Panc1 (cell line): ENCODE measurements around the gene KRTAP5-3. TPM values are rescaled to one million over a fixed set of nuclear protein-coding genes. Genes with fewer than 3 reads are reported as not detected.

Experiments used
- ATAC-seq: fragments of 200-7000 bp; cut with Tn5 transposase; 2 replicates; pipeline ENCODE4 v1.9.1; 2020; ENCODE audit warnings: mild to moderate bottlenecking, moderate library complexity
- BruUV-seq: library from RNA; stranded (reverse); fragments of 400-500 nt; replicated peaks from 2 replicates; lab custom pipeline; 2021; lab: Mats Ljungman, UMichigan
- CTCF ChIA-PET: fragments of 300-600 bp; sonication (Branson Sonifier 250); formaldehyde crosslinking; loops from one replicate; lab custom pipeline; 2022; ENCODE audit warnings: antibody characterized with exemption; lab: Charles Lee
- POLR2A ChIA-PET: fragments of 300-600 bp; sonication (Branson Sonifier 250); formaldehyde crosslinking; loops from one replicate; lab custom pipeline; 2022; ENCODE audit warnings: antibody characterized with exemption; lab: Charles Lee
- DNase-seq: peaks from one replicate; pipeline ENCODE4 v3.0.0-alpha.2; 2010; ENCODE audit warnings: low read depth, low spot score
- H3K27ac ChIP-seq: 2 replicates; pipeline ENCODE4 v1.5.1; 2011; ENCODE audit warnings: mild to moderate bottlenecking, low read length, inconsistent platforms
- H3K27me3 ChIP-seq: fragments of 200-500 bp; sonication (Bioruptor generic); 2 replicates; pipeline ENCODE4 v1.6.0; 2014; ENCODE audit warnings: low read length, inconsistent platforms; ENCODE audit not compliant: control insufficient read depth, insufficient read depth
- H3K36me3 ChIP-seq: fragments of 200-500 bp; sonication (Bioruptor generic); 2 replicates; pipeline ENCODE4 v1.5.1; 2014; ENCODE audit warnings: inconsistent platforms, mild to moderate bottlenecking, low read length, moderate library complexity; ENCODE audit not compliant: control insufficient read depth, insufficient read depth
- H3K4me1 ChIP-seq: 2 replicates; pipeline ENCODE4 v1.5.1; 2011; ENCODE audit warnings: inconsistent platforms, mild to moderate bottlenecking, low read length, moderate library complexity; ENCODE audit not compliant: control insufficient read depth, insufficient read depth
- H3K4me3 ChIP-seq, 2 experiments: 2 replicates each; pipeline ENCODE4 v1.5.1; 2011 to 2012; ENCODE audit warnings: low read depth in 2 of 2, low read length in 2 of 2, mild to moderate bottlenecking in 2 of 2, inconsistent platforms in 1 of 2, moderate library complexity in 1 of 2
- H3K9me3 ChIP-seq: fragments of 200-500 bp; sonication (Bioruptor generic); 2 replicates; pipeline ENCODE4 v1.5.1; 2014; ENCODE audit warnings: low read depth, mild to moderate bottlenecking, inconsistent platforms, low read length, moderate library complexity; ENCODE audit not compliant: control insufficient read depth, insufficient read depth
- POLR2AphosphoS5 ChIP-seq: IDR thresholded peaks from 2 replicates; pipeline ENCODE4 v1.6.1; 2012; ENCODE audit warnings: mild to moderate bottlenecking, low read depth, low read length, moderate library complexity
- SIN3A ChIP-seq: IDR thresholded peaks from 2 replicates; pipeline ENCODE4 v1.6.1; 2012; ENCODE audit warnings: low read depth, mild to moderate bottlenecking, low read length, moderate library complexity, borderline replicate concordance; ENCODE audit not compliant: insufficient read depth
- TCF7L2 ChIP-seq: IDR thresholded peaks from 2 replicates; pipeline ENCODE4 v1.6.1; 2011; ENCODE audit warnings: mild to moderate bottlenecking, low read depth, low read length, inconsistent platforms
- in situ Hi-C: cut with HindIII; loops from 2 replicates; pipeline ENCODE4 v1.10.0; 2016; ENCODE audit warnings: low sequenced_read_pairs, low pct_unique_long_range_greater_than_20kb
- intact Hi-C: fragments of 100-400 bp; cut with micrococcal nuclease; formaldehyde crosslinking; loops from one replicate; pipeline ENCODE4 v1.10.0; 2022; ENCODE audit not compliant: unreplicated experiment
- total RNA-seq: library from RNA; stranded (reverse); gene quantifications from one replicate; pipeline ENCODE4 v1.2.1, GENCODE V29; 2021; ENCODE audit not compliant: unreplicated experiment
- TF ChIP-seq, protein P1 (sequence below), 2 experiments: IDR thresholded peaks; 2 replicates each; pipeline ENCODE4 v1.6.1; 2011 to 2012; ENCODE audit warnings: low read depth in 2 of 2, control low read depth in 1 of 2, low read length in 1 of 2, mild to moderate bottlenecking in 1 of 2, moderate library complexity in 1 of 2; ENCODE audit not compliant: insufficient read depth in 1 of 2
- TF ChIP-seq, protein P2 (sequence below): fragments of 450-650 bp; IDR thresholded peaks from 2 replicates; pipeline ENCODE4 v1.5.1; 2017; ENCODE audit warnings: mild to moderate bottlenecking

Gene KRTAP5-3
- total RNA-seq, 1 experiment from 2014 or later, result not detected

DNA sequence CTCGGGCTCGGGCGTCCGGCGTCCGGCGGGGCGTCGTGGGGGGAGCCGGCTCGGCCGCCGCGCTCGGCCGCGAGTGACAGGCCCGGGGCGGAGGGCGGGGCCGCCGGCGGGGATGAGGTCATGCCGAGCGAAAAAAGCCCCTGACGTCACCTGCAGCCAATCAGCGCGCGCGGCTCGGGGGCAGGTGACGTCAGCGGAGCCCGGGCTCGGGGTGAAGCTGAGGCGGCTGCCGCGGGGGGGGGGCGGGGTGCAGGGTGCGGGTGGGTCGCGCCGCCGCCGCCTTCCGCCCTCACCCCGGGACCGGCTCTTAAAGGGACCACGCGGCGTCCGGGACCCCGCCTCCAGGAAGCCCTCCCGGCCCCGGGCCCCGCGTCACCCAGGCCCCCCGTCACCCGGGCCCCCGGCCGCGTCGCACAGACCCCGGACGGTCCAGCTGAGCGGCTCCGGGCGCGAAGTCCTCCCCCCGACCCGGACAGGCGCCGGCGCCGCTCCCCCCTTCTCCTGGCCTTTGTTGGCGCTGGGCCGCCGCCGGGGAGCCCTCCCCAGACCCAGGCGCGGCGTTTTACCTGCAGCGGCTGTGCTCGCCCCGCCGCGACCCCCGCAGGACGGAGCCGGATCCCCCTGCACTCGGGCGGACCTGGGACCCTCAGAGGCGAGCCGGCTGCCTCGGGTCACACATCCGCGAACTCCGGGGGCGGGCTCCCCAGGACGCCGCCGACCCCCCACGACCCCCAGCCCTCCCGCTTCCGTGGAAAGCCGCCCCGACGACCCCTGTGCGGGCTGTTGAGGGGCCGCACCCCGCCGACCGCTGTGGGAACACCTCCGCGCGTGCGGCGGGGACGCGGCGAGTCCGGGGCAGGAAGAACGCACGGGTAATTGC is 35.8 kb downstream of the KRTAP5-3 start, which contains the start of gene DUSP8:
Gene DUSP8, minus strand, starts transcription at position 75 of the 880 bp plus-strand sequence. CDS start 6,445 bp downstream, outside the sequence.
- TF ChIP-seq, protein P1, sequence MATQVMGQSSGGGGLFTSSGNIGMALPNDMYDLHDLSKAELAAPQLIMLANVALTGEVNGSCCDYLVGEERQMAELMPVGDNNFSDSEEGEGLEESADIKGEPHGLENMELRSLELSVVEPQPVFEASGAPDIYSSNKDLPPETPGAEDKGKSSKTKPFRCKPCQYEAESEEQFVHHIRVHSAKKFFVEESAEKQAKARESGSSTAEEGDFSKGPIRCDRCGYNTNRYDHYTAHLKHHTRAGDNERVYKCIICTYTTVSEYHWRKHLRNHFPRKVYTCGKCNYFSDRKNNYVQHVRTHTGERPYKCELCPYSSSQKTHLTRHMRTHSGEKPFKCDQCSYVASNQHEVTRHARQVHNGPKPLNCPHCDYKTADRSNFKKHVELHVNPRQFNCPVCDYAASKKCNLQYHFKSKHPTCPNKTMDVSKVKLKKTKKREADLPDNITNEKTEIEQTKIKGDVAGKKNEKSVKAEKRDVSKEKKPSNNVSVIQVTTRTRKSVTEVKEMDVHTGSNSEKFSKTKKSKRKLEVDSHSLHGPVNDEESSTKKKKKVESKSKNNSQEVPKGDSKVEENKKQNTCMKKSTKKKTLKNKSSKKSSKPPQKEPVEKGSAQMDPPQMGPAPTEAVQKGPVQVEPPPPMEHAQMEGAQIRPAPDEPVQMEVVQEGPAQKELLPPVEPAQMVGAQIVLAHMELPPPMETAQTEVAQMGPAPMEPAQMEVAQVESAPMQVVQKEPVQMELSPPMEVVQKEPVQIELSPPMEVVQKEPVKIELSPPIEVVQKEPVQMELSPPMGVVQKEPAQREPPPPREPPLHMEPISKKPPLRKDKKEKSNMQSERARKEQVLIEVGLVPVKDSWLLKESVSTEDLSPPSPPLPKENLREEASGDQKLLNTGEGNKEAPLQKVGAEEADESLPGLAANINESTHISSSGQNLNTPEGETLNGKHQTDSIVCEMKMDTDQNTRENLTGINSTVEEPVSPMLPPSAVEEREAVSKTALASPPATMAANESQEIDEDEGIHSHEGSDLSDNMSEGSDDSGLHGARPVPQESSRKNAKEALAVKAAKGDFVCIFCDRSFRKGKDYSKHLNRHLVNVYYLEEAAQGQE (IDR thresholded peaks at IDR 0.05; ENCODE audit: insufficient read depth in 1 of 2, low read depth in 2 of 2, low read length in 1 of 2), result no peak
- TF ChIP-seq, protein P2, sequence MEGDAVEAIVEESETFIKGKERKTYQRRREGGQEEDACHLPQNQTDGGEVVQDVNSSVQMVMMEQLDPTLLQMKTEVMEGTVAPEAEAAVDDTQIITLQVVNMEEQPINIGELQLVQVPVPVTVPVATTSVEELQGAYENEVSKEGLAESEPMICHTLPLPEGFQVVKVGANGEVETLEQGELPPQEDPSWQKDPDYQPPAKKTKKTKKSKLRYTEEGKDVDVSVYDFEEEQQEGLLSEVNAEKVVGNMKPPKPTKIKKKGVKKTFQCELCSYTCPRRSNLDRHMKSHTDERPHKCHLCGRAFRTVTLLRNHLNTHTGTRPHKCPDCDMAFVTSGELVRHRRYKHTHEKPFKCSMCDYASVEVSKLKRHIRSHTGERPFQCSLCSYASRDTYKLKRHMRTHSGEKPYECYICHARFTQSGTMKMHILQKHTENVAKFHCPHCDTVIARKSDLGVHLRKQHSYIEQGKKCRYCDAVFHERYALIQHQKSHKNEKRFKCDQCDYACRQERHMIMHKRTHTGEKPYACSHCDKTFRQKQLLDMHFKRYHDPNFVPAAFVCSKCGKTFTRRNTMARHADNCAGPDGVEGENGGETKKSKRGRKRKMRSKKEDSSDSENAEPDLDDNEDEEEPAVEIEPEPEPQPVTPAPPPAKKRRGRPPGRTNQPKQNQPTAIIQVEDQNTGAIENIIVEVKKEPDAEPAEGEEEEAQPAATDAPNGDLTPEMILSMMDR, result no peak
- TF ChIP-seq TCF7L2, result no peak
- no peak for TF ChIP-seq POLR2AphosphoS5
- TF ChIP-seq SIN3A, result no peak
- POLR2A ChIA-PET, result no interaction called here
- intact Hi-C loops, result no loop called here
- DNase-seq, result no peak
- Histone ChIP-seq H3K27me3 (no peaks in the 10 kb centered on the region; the same call in 1 of the 2 replicates), H3K36me3 (no peaks in the 10 kb centered on the region), H3K27ac (no peak within 1 kb of the TSS), H3K4me3 (peak within 1 kb of the TSS; percentile 41 to 59), H3K9me3 (no peaks in the 10 kb centered on the region), H3K4me1 (peaks cover 21% of the 10 kb centered on the region)
- CTCF ChIA-PET, result interaction anchor here (0.6 to 3.2 kb wide), 3 partner anchors 13 to 26 kb away, joined by 3 to 95 read pairs (median 5); no protein-coding TSS in a partner anchor
- BruUV-seq, result no TSS peak
- in situ Hi-C loops, result no loop called here
- ATAC-seq, result peak; percentile 65

DNA sequence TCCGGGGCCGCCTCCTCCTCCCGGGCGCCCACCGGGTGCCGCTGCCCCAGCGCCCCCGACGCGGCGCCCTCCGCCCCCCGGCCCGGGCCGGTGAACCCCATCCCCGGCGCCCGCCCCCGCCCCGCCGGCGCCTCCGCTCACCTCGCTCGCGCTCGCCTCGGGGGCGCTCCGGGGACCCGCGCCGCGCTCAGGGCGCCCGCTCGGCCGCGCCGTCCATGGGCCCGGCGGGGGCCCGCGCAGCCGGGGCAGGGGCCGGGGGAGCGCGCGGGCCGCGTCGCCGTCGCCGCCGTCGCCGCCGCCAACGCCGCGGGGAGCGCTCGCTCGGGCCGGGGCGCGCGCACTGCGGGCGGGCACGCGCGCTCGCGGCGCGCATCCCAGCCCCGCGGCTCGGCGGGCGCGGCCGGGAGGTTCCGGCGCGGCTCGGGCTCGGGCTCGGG is 36.5 kb downstream of the KRTAP5-3 start:
- BruUV-seq, result no TSS peak
- peak overlapping the region; percentile 40 to 56; a peak in 3 of 4 replicates for H3K4me3 ChIP-seq
- peaks cover 21% of the 10 kb centered on the region for H3K4me1 ChIP-seq
- no peaks in the 10 kb centered on the region for H3K9me3 ChIP-seq
- no peaks in the 10 kb centered on the region; the same call in 1 of the 2 replicates for H3K27me3 ChIP-seq
- TF ChIP-seq POLR2AphosphoS5, result no peak
- TF ChIP-seq SIN3A, result no peak
- TF ChIP-seq, protein P2, result no peak
- TF ChIP-seq, protein P1 (IDR thresholded peaks at IDR 0.05; ENCODE audit: insufficient read depth in 1 of 2, low read depth in 2 of 2, low read length in 1 of 2), result no peak
- no peak for TF ChIP-seq TCF7L2
- intact Hi-C loops (no loop called here), in situ Hi-C loops (no loop called here)
- ChIA-PET CTCF (interaction anchor here (0.6 to 0.7 kb wide), 2 partner anchors 12 to 25 kb away, joined by 3 to 5 read pairs; no protein-coding TSS in a partner anchor), POLR2A (no interaction called here)
- H3K27ac ChIP-seq, result no peak overlapping the region
- no peak for ATAC-seq
- H3K36me3 ChIP-seq, result no peaks in the 10 kb centered on the region
- no peak for DNase-seq
